Measurements from ENCODE around the gene MSRB3.

- TF ChIP-seq CTCF (IDR thresholded peaks at IDR 0.05; ENCODE audit: insufficient read depth, low read length, poor library complexity, severe bottlenecking), result no peak
- TF ChIP-seq EZH2phosphoT487 (conservative IDR thresholded peaks at IDR 0.05; ENCODE audit: low read length), result no peak
Observed at GRCh38 chr12:65446901-65447300, 168.4 kb downstream of the MSRB3 start.
